Nephron progenitor cell (in vitro differentiated cells): ENCODE data around the gene DNAI1.

Source experiments
- DNase-seq: peaks from one replicate; pipeline ENCODE4 v3.0.0; 2021
- H3K27ac Mint-ChIP-seq: 2 replicates; pipeline ENCODE4 v1.8.0; 2021; ENCODE audit warnings: mild to moderate bottlenecking, moderate library complexity, mixed read lengths
- H3K27me3 Mint-ChIP-seq: 2 replicates; pipeline ENCODE4 v1.8.0; 2021; ENCODE audit warnings: mild to moderate bottlenecking, low read depth, mixed read lengths; ENCODE audit not compliant: poor library complexity
- H3K36me3 Mint-ChIP-seq: 2 replicates; pipeline ENCODE4 v1.8.0; 2021; ENCODE audit warnings: low read depth, mixed read lengths
- H3K4me1 Mint-ChIP-seq: 2 replicates; pipeline ENCODE4 v1.8.0; 2021; ENCODE audit warnings: mixed read lengths
- H3K4me3 Mint-ChIP-seq: 2 replicates; pipeline ENCODE4 v1.8.0; 2021; ENCODE audit warnings: mild to moderate bottlenecking, moderate library complexity, mixed read lengths
- H3K9me3 Mint-ChIP-seq: 2 replicates; pipeline ENCODE4 v1.8.0; 2021; ENCODE audit warnings: mild to moderate bottlenecking, moderate library complexity, mixed read lengths
- TF ChIP-seq, protein P1 (sequence below): fragments of 200-600 bp; sonication (generic); IDR thresholded peaks from 2 replicates; pipeline ENCODE4 v1.5.0; 2021; ENCODE audit warnings: antibody characterized with exemption

Gene DNAI1

DNA sequence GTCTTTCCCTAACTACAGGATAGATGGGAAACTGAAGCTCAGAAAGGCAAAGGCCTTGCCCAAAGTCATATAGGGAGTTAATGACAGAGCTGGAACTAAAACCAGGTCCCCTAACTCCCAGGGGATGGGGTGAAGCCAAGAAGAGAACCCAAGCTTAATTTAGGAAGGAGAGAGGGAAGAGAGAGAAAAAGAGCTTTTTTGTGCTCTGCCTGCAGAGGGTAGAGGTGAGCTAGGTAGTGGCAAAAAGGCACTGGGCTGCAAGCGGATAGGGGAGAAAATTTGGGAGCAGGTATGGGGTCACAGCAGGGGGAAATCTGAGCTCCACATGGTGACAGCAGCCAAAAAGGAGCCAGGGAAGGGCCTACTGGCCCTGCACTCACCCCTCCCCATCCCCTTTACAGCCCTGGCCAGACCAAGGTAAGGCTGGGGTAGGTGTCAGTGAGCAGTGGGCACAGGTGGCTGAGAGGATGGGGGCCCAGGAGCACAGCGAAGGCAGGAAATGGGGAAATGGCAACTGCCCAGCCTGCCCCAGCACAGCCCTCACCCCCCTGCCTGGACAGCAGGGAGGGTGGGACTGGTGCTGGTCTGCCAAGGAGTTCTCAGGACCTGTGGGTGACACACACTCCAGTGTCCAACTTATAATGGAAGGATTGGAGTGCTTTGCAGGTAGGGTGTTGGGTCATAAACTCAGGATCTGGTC is 60.9 kb downstream of the DNAI1 start:
- H3K4me3 Mint-ChIP-seq: no peak overlapping the region

GRCh38 chr9:34520096-34520495 is 61.5 kb downstream of the DNAI1 start:
- Mint-ChIP-seq H3K27ac (no peak overlapping the region), H3K4me3 (no peak overlapping the region), H3K4me1 (peaks cover 27% of the 10 kb centered on the region), H3K36me3 (no peaks in the 10 kb centered on the region), H3K27me3 (peaks cover 45% of the 10 kb centered on the region), H3K9me3 (no peaks in the 10 kb centered on the region)
- no peak for DNase-seq
- TF ChIP-seq, protein P1, sequence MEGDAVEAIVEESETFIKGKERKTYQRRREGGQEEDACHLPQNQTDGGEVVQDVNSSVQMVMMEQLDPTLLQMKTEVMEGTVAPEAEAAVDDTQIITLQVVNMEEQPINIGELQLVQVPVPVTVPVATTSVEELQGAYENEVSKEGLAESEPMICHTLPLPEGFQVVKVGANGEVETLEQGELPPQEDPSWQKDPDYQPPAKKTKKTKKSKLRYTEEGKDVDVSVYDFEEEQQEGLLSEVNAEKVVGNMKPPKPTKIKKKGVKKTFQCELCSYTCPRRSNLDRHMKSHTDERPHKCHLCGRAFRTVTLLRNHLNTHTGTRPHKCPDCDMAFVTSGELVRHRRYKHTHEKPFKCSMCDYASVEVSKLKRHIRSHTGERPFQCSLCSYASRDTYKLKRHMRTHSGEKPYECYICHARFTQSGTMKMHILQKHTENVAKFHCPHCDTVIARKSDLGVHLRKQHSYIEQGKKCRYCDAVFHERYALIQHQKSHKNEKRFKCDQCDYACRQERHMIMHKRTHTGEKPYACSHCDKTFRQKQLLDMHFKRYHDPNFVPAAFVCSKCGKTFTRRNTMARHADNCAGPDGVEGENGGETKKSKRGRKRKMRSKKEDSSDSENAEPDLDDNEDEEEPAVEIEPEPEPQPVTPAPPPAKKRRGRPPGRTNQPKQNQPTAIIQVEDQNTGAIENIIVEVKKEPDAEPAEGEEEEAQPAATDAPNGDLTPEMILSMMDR: no peak

More for the DNA sequence above, 60.9 kb downstream of the DNAI1 start:
- DNase-seq: no peak
- Mint-ChIP-seq H3K9me3 (no peaks in the 10 kb centered on the region), H3K27ac (no peak overlapping the region), H3K36me3 (no peaks in the 10 kb centered on the region), H3K27me3 (peaks cover 40% of the 10 kb centered on the region), H3K4me1 (peaks cover 31% of the 10 kb centered on the region)
- TF ChIP-seq, protein P1: no peak

DNA sequence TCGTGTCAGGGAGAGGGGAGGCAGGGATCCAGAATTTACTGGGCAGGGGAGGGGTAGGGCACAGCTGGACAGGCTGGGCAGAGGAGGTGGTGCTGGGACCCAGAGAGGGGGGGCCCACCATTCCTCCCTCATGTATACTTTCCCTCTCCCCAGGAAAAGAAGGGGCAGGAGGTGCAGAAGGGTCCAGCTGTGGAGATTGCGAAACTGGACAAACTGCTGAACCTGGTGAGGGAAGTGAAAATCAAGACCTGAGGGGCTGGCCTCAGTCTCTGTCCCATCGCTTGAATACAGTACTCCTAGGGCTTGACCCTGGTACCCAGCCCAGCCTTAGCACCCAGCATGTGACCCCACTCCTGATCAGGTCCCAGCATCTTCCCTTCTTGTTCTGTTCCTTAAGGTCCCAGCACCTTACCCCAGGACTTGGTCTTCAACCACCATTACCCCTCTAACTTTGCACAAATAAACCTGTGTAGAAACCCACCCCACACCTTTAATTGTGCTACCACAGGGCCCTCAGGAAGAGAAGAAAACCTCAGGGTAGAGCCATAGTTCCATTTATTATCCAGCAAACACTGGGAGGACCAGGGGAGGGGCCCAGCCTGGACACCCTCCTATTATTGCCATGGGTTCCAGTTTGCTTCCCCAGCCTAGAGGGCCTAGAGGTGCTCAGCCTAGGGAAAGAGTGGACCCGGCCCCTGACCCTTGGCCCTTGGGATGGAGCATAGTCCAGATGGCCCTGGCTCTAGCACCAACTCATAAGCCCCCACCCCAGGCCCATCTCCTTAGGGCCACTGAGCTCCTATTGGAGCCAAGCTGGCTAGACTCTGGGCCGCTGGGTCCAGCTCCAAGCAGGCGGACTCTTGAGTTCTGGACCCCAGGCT is 62.1 kb downstream of the DNAI1 start:
- H3K27ac Mint-ChIP-seq: no peak overlapping the region
- H3K27me3 Mint-ChIP-seq: peaks cover 51% of the 10 kb centered on the region
- H3K4me1 Mint-ChIP-seq: peaks cover 27% of the 10 kb centered on the region
- H3K4me3 Mint-ChIP-seq: no peak overlapping the region
- H3K9me3 Mint-ChIP-seq: no peaks in the 10 kb centered on the region
- DNase-seq: no peak
- no peaks in the 10 kb centered on the region for H3K36me3 Mint-ChIP-seq
- TF ChIP-seq, protein P1: no peak

DNA sequence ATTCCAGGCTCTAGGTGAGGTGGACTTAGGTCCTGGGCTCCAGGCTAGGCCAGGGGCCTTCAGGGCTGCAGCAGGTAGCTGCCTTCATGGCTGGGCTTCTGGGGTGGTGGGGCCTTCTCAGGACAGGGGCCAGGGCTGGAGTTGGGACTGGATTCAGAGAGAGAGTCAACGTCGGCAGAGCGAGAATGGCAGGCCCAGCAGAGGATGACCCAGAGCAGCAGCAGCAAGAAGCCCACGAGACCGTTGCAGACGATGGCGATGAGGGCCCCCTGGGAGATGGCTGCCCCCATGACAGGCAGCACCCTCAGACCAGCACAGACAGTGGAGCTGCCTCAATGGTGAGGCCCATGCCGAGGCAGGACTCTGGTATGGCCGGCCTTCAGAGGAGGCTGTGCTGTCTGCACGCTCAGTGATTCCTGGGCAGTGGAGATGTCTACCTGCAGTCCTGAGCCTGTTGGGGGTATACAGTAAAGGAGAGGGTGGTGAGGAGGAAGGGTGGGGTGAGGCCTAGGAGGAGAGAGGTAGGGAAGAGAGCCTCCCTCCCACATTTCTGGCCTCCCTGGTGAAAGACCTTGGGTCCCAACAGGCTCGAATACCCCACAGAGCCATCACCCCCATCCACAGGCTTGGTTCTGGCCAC is 62.9 kb downstream of the DNAI1 start:
- H3K27me3 Mint-ChIP-seq: peaks cover 53% of the 10 kb centered on the region
- peak overlapping the region; percentile 48 for H3K4me3 Mint-ChIP-seq

GRCh38 chr9:34522091-34522887 is 63.7 kb downstream of the DNAI1 start:
- Mint-ChIP-seq H3K4me1 (peaks cover 22% of the 10 kb centered on the region), H3K9me3 (peaks cover 2% of the 10 kb centered on the region), H3K27me3 (peaks cover 55% of the 10 kb centered on the region), H3K27ac (no peak overlapping the region), H3K4me3 (peak overlapping the region; percentile 88), H3K36me3 (no peaks in the 10 kb centered on the region)
- DNase-seq: no peak
- TF ChIP-seq, protein P1: no peak

More for the DNA sequence above, 62.9 kb downstream of the DNAI1 start:
- H3K4me1 Mint-ChIP-seq: peaks cover 27% of the 10 kb centered on the region
- DNase-seq: no peak
- H3K27ac Mint-ChIP-seq: no peak overlapping the region
- no peaks in the 10 kb centered on the region for H3K36me3 Mint-ChIP-seq
- TF ChIP-seq, protein P1: no peak
- H3K9me3 Mint-ChIP-seq: no peaks in the 10 kb centered on the region
